SKM-1 treated with dmso at 0.1 percent for 144 hours (cell line): ENCODE data around the gene ORMDL2.
"Not testable (repeated sequence)": the region's sequence is repeated elsewhere in the genome, so short reads cannot be mapped to it uniquely, and the experiment has no call there.

ENCODE experiments used
- DNase-seq: peaks from one replicate; lab custom pipeline; 2025; ENCODE audit not compliant: unreplicated experiment; lab: John Stamatoyannopoulos, UW

Gene ORMDL2

DNA sequence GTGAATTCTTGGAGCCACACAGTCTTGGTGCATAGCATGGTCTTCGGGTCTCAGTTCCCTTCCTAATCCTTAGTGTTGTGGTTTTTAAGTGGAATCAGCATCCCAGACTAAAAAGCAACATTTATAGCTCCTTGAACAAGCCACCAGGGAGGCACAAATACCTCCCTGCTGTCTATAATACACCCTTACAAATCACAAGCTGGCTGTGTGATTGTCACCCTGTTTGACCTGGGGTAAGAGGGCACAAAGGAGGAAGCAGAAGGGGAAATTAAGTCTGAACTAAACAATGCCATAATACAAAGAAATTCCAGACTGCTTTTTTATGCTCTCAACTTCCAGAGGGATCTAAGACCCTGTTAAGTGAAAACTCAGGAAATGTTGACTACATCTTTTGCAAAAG, 32.6 kb downstream of the ORMDL2 start:
- no peak for DNase-seq

DNA sequence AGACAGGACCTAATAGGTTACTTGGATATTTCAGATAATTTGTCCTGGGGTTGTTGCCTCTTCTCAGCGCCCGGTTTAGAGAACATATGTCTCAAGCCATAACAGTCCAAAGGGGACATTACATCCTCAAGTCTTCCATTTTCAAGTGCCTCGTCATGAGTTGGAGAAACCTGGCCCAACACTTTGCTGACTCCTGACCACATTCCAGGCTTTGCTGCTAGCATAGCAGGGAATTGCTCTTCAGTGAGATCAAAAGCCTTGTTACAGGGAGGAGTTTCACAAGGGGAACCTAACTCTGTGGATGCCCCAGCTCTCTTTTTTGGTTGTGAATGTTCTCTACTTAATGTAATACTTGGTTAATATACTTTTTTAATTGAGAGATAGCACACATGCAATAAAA, 33.1 kb downstream of the ORMDL2 start:
- DNase-seq, result no peak

DNA sequence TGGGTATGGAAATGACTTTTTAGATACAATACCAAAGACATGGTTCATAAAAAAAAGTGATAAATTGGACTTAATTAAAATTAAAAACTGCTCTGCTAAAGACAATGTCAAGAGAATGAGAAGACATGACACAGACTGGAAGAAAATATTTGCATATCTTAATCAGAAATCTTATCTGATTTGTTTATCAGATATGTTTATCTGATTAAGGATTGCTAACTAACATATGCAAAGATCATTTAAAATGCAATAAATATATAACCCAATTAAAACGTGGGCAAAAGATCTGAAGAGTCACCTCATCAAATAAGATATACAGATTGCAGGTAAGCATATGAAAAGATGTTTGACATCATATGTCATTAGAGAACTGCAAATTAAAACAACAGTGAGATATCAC, 34.9 kb downstream of the ORMDL2 start:
- no peak for DNase-seq

DNA sequence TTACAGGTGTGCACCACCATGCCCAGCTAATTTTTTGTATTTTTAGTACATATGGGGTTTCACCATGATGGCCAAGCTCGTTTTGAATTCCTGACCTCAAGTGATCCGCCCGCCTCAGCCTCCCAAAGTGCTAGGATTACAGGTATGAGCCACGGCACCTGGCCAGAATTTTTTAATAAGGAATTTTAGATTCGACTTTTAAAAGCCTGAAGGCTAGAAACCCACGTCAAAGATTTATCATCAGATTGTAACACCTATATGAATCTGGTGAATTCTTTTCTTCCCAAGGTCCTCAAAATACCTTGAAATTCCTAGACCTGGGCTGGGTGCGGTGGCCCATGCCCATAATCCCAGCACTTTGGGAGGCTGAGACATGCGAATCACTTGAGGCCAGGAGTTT, 43.6 kb downstream of the ORMDL2 start:
- DNase-seq, result no peak

DNA sequence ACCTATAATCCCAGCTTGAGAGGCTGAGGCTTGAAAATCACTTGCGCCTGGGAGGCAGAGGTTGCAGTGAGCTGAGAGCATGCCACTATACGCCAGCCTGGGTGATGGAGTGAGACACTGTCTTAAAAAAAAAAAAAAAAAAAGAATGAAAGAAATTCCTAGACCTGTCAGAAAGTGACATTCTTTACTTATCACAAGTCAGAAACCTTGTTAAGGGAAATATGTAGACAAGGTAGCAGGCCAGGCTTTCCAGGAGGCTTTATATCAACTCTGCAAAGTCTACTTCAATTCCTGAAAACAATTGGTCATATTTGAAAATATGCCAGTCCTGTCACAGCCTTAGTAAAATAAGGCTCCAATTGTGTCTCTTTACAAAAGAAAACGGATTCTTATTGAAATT, 44.0 kb downstream of the ORMDL2 start:
- DNase-seq, result no peak

DNA sequence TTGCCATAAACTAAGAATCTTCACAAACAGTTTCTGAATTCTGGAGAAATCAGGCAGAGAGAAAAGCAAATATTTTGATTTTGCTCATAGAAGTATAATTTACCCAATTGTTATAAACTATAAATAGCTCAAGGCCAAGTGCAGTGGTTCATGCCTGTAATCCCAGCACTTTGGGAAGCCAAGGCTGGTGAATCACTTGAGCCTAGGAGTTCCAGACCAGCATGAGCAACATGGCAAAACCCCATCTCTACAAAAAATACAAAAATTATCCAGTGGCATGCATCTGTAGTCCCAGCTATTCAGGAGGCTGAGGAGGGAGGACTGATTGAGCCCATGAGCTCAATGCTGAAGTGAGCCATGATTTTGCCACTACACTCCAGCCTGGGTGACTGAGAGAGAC, 44.4 kb downstream of the ORMDL2 start:
- DNase-seq, result no peak

DNA sequence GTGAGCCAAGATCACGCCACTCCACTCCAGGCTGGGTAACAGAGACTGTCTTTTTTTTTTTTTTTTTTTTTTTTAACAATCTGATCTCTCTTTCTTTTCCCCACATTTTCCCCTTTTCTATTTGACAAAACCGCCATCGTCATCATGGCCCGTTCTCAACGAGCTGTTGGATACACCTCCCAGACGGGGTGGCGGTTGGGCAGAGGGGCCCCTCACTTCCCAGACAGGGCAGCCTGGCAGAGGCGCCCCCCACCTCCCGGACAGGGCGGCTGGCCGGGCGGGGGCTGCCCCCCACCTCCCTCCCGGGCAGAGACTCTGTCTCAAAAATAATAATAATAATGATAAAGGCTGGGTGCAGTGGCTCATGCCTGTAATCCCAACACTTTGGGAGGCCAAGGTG, 45.1 kb downstream of the ORMDL2 start:
- not testable (repeated sequence) for DNase-seq

DNA sequence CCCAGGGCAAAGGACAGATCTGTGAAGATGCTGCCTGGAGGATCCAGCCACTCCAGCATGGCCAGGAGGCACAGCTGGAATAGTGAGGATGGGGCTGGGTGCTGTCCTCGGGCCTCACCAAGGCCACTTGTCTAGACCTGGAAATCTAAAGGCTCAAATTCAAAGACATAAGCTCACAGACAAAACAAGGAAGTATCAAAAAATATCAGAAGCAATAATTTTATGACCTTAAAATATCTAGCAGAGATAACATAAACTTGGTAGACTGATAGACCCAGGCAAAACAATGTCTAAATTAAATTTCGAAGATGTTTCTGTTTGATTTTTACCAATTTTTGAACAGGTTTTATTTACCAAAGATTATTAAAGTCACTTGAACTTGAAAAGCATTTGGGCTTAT, 47.5 kb downstream of the ORMDL2 start:
- DNase-seq, result no peak

DNA sequence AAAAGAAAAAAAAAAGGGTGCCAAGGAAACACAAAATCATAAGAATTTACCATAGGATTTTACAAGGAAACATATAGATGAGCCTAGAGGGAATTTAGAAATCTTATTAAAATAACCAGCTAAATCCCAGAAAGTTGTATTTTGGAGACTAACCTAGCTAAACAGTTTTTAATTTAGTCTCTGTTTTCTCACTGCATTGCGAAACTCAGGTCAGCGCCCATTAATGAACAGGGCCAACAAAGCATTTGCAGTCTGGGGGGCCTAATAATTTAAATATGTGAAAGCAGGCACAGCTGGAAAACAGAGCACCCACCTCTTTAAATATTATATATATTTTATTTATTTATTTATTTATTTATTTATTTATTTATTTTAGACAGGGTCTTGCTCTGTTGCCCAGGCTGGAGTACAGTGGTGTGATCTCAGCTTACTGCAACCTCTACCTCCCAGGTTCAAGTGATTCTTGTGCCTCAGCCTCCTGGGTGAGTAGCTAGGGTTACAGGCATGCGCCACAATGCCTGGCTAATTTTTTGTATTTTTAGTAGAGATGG, 48.7 kb downstream of the ORMDL2 start:
- not testable (repeated sequence) for DNase-seq
